ENCODE measurements around the gene KRT6A.
"Not testable (repeated sequence)": the region's sequence is repeated elsewhere in the genome, so short reads cannot be mapped to it uniquely, and the experiment has no call there.

Gene KRT6A

DNA sequence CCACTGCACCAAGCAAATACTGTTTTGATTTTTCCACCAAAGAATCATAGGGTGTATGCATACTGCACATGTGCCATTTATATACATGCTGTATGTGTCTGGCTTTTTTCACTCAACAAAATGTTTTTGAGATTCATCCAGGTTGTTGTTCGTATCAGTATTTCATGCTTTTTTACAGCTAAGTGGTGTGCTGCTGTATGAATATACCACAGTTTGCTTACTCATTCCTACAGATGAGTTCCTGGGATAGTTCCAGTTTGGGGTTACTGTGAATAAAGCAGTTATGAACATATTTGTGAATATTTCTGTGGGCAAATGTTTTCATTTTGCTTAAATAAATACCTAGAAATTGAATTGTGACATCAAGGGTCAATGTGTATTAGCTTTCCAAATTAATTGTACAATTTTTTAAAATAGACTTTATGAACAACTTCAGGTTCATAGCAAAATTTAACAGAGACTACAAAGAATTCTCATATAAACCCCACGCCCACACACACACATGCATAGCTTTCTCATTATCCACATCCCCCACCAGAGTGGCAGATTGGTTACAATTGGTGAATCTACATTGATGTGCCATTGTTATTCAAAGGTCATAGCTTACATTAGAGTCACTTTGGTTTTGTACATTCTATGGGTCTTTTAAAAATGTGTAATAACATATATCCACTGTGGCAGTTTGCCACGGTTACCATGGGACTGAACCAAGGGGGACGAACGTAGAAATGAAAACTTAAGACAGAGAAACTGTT lies 6.9 kb upstream of the KRT6A start:
- no peak for DNase-seq

DNA sequence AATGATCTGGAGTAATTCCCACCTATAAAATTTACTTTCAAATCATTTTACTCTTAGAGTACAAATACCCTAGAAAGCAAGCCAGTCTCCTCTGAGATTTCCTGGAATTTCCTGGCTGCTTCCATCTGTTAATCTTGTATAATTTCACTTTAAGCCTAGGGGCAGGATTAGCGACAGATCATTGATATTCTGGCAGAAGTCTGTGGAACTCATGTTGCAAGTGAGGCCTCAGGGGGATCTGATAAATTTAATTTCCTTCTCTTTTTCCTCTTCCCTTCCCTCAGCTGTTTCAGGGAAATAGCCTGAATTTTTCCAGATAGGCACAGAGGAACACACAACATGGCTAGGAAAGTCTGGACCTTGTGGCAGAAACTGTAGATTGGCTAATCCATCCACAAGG lies 5.9 kb upstream of the KRT6A start:
- DNase-seq: no peak

DNA sequence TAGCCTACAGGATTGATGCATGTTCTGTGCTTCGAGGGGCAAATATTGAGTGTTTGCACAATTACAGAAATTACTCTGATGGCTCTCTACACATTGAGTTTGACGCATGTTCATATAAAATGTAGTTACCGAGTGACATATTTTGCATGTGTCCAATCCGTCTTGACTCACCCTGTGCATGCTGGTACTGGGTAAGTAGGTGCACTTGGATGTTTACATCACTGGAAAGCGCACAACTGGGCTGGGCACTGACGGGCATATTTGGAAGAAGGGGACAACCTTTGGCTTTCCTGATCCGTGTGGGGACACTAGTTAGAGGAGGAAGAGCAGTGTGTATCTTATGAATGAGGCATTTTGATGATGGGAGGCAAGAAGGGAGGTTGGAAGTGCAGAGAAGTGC lies 4.9 kb upstream of the KRT6A start:
- no peak for DNase-seq

DNA sequence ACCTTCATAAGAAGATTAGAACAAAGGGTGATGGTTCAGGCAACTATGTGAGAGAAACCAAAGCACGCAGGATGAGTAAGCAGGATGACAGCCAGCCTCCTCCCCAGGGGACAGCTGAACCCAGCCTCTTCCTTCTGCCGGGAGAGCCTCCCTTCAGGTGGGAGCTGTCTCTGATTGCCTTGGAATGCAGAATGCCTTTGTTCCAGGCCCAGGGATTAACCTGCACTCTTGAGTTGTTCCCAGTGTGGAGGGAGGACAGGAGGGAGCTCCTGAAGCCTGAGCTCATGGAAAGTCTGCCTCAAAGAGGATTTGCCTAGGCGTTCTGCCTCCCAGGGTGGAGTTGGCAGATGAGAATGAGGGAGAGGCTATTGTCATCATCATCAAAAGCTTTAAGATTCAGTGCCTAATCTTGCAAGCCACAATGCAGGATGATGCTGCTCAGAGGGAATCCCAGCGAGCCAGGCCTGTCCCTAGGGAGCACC lies 3.6 kb upstream of the KRT6A start:
- DNase-seq: peak; percentile 95

DNA sequence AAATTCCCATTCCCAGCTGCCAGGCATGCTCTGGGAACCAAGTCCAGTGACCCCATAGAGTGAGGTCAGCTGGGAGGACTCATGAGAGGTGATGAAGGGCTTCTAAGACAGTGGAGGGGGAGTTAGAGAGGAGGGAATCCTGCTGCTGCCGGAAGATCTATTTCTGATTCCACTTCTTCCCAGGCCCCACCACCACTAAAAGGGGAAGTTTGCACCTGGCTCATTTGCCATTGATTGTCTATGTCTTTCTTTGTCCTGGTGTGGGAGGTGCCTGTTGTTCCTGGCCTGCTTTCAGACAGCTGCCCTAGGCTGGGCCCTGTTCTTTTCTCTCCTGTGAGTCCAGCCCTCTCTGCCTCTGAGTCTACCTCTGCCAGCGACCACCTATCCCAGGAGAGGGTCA lies 3.0 kb upstream of the KRT6A start:
- no peak for DNase-seq

DNA sequence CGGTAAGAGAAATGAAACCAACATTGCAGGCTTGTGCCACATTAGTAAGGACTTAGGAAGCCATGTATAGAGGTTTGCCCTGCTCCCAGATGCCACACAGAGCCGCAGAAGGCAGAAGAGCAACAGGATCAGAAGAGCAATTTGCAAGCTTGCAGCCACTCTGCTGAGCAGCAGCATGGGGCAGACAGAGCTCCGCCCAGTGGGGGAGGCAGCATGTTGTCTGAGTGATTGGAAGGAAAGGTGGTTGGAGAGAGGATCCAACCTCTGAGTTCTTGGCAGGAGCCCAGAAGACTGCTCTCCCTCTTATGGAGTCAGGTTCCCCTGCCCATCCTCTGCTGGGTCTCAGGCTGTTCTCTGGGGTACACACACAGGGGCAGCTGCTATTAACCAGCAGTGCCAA lies 2.3 kb upstream of the KRT6A start:
- DNase-seq: peak; percentile 83

DNA sequence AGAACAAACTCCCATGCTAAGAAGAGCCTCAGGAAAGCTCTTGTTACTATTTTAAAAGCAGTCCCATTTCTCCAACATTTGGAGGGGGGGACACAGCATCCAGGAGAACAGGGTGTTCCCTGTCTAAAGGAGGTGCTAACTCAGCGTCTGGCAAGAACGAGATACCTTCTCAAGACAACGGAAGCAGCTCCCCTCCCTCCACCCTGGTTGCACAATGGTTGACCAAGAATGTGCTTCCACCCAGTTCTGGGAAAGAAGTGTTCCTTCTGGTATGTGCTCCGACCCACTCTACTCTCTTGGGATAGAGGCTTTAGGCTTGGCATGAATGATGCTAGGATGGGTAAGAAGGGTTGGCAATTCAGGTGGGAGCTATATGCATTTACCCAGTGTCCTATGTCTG lies 1.5 kb upstream of the KRT6A start:
- no peak for DNase-seq

DNA sequence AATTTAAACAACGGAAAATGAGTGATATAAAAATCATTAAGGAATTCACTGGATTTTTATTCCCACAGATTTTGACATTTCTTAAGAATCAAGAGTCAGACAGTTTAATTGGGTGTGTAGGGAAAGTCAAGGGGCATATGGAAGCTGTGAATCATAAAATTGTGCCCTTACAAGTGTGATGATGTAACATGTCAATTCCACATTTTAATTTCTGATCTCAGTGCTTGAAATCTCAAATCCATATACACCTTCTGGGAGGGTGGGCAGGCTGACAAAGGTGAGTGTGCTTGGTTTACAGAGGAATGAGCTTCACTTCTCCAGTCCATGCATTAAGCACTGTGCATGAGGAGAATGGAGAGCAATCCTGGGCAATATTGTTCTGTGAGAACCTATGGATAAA lies 1.0 kb upstream of the KRT6A start:
- no peak for DNase-seq

DNA sequence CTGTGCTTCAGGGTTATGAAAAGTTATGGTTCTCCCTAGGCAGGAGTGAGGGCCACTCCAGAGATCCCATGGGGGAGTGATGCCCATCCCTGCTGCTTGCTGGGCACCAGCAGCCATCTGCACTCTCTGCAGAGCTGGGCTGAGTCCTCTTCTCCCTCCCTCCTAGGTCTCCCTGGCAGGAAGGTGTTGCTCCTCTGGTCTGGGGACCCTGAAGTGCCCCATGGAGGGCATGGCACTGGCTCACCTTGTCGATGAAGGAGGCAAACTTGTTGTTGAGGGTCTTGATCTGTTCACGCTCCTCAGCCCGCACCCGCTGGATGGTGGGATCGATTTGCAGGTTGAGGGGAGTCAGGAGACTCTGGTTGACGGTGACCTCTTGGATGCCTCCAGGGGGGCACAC lies 652 bp downstream of the KRT6A start:
- not testable (repeated sequence) for DNase-seq

DNA sequence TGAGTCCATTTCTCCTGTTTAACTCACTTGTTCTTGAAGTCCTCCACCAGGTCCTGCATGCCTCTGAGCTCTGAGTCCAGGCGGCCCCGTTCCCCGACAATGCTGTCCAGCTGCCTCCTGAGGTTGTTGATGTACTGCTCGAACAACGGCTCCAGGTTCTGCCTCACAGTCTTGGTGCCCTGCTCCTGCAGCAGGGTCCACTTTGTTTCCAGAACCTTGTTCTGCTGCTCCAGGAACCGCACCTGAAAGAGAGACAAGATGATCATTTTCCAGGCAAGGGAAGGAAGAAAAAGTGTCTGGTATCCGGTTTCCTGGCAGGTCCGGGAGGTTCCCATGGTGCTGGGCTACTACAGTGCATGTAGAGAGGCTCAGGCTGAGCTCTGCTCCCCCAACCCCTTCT lies 1.6 kb downstream of the KRT6A start:
- not testable (repeated sequence) for DNase-seq

DNA sequence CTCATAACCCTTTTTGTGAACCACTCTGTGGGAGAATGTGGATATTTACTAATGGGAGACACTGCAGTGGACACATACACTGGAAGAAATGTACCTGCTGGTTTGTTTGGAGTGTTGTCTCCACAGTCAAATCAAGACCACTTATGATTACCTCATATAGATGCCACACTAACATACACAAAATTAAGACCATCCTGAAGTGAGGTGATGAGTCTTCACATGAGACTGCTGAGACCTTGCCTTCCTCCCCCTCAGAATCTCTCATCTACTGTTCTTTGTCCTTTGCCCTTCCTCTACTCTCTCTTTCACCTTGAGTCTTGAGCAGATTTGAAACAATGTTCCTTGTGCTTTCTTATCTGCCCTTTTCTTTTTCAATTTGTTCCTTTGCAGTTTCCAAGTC lies 4.3 kb downstream of the KRT6A start:
- no peak for DNase-seq

DNA sequence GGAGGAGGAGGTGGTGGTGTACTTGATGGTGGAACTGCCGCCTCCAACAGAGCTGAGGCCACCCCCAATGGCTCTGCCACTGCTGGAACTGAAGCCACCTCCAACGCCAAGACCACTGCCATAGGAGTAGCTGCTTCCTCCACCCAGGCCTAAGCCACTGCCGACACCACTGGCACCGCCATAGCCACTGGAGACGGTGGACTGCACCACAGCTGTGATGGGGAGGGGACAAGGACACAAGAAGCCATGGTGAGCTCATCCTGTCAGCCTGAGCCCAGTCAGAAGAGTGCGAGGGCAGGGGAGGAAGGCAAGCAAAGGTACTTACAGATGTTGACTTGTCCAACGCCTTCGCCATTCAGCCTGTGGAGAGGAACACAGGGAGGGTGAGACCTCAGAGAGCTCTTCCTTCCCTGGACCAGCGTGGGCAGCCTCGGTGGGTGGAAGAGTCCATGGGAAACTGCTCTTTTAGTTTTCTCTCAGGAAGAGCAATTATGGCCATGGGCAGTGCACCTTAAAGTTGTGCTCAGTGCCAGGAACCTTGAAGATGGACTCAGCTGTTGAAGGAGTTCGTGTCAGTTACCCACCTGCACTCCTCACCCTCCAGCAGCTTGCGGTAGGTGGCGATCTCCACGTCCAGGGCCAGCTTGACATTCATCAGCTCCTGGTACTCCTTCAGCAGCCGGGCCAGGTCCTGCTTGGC lies 5.2 kb downstream of the KRT6A start:
- not testable (repeated sequence) for DNase-seq

DNA sequence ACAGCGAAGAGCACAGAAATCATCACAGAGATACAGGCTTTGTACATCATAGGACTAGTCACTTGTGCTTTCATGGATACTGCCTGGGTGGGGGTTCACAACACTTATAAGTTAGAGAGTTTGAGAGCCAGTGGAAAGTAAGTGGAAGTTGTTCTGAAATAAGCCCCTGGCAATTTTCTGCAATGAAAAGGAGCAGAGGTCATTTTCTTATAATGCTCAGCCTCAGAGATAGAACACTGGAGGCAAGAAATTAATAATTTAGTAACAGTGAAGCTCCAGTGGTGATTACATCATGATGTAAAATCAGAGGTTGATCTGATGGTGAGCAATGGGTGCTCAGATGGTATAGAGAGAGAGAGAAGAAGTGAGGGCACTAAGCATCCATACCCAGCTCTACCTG lies 5.8 kb downstream of the KRT6A start:
- DNase-seq: no peak

DNA sequence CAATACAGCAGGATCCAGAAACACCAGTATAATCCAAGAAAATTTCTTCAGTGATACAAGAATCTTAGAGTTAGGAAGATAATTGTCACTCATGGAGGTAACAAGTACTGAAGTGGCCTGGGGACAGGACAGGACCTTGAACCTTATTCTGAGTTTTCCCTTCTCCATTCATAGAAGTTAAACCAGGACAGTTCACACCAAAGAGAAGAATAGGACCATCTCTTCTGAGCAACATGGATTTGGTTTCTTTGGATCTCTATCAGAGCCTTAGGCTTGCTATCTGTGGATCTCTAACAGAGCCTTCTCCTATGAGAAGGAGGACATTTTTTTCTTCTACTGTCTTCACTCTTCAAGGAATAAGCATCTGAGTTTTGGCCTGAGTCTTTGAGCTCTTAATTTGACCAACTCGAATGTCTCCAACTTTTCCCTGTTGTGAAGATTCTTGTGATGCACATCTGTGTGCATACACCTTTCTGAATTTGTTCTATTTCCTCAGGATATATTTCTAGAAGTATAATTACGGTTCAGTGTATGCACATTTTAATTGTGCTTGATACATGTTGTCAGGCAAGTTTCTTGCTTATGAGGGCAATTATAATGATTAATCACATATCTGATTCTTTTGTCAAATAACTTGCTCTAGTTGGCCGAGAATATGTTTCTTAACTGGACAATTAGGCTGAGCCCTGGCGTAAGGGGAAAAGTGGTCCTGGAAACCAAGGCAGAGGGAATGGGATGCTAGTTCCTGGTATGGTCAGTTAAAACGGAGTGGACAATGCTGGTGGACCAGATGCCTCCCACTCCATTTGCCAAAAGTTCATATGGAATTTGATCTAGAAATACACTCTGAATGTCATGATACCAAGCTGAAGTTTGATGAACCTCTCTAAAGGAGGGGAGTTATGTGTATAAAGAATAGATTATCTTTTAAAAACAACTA lies 6.6 kb downstream of the KRT6A start:
- no peak for DNase-seq

DNA sequence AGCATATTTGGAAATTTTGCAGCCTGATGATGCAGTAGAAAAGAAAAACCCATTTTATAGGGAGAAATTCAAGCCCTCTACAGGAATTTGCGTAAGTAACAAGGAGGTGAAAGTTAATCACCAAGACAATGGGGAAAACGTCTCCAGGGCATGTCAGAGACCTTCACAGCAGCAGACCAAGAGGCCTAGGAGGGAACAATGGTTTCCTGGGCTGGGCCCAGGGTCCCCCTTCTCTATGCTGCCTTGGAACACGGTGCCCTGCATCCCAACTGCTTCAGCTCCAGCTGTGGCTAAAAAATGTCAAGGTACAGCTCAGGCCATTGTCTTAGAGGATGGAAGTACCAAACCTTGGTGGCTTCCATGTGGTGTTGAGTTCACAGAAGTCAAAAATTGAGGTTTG lies 13.0 kb downstream of the KRT6A start:
- DNase-seq: no peak

DNA sequence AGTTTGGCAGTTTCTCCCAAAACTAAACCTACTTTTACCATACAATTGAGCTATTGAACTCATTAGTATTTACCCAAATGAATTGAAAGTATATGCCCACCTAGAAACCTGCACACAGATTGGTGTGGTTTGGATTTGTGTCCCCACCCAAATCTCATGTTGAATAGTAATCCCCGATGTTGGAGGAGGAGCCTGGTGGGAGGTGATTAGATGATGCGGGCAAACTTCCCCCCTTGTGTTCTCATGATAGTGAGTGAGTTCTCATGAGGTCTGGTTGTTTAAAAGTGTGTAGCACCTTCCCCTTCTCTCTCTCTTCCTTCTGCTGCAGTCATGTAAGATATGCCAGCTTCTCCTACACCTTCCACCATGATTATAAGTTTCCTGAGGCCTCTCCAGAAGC lies 15.4 kb downstream of the KRT6A start:
- DNase-seq: no peak

DNA sequence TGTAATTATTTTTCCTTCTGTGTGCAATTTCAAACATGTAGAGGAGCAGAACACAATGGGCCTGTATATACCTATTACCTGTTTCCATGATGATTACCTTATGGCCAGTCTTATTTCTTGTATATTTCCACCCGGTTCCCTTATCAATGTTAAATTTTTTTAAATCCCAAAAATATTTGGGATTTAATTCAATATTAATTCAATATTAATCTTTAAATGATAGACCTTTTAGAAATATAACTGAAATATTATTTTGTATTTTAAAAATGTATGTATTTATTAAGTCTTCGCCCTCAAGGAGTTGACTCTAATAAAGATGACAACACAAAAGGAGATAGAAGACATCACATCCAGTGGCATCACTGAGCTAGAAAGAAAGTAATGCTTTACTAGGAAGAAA lies 18.8 kb downstream of the KRT6A start:
- no peak for DNase-seq

DNA sequence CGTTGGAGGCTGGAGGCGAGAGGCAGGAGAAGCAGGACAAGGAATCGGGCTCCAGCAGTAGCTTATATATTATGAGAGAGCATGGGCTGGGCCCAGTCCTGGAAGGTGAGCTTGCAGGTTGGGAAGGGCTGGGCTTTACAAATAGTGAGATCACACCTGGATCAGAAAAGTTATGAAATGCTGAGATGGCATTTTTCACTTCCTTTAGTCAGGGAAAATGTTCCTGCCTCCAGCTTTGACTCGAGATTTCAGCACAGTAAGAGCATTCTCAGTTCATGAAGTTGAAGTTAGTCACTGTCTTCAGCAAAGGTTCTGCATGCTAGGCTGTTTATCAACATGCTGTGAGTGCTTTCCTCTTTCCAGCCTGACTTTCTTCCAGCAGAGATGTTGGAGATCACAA lies 19.3 kb downstream of the KRT6A start, which contains the start of gene KRT6C:
KRT6C (minus strand) TSS at position 38 of the 400 bp plus-strand sequence. CDS start 68 bp downstream, outside the sequence.
- DNase-seq: no peak

DNA sequence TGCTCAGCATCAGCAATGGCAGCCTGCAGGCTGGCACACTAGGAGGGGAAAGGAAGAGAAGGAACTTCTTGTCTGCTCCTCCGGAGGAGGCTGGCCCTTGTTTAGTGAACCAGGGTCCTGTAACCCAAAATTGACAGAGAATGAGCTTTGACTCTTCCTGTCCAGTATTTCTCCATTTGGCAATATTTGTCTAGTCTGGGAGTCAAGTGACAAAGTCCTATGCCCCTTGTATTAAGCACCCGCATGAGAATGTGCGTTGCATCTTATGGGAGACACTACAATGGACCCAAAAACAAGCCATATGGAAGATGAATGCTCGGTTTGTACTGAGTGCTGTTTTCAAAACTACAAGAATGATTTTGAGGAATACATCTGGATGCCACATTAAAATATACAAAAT lies 23.2 kb downstream of the KRT6A start:
- no peak for DNase-seq

DNA sequence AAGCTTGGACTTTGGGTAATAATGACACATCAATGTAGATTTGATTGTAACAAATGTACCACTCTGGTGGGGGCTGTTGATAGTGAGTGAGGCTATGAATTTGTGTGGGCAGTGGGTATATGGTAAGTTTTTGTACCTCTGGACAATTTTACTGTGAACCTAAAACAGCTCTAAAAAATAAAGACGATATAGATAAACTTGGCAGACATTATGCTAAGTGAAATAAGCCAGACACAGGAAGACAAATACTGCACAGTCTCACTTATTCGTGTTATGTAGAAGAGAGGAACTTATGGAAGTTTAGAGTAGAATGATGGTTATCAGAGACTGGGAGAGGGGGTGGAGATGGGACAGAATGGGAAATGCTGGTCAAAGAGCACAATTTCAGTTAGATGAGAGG lies 28.2 kb downstream of the KRT6A start:
- no peak for DNase-seq

DNA sequence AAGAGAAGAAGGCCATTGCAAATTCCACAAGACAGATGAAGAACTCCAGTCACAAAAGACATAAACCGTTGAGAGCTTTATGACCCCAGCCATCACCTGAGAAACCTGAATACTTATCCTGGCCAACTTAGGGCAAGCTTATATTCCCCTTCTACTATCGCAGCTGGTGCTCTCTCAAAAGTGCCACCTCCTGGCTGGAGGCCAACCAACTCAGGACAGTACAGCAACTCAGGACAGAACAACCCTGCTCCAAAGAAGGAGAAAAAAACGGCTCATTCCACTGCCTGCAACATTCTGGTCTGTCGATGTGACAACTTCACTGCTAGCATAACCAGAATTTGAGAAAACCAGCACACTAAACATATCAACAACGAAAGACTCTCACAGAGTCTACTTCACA lies 31.4 kb downstream of the KRT6A start:
- no peak for DNase-seq

DNA sequence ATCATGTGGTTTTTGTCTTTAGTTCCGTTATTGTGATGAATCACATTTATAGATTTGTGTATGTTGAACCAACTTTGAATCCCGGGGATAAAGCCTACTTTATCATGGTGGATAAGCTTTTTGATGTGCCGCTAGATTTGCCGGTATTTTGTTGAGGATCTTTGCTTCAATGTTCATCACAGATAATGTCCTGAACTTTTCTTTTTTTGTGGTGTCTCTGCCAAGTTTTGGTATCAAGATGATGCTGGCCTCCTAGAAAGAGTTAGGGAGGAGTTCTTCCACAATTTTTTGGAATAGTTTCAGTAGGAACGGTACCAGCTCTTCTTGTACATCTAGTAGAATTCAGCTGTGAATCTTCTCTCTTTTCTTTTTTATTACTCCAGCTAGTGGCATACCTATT lies 34.2 kb downstream of the KRT6A start:
- no peak for DNase-seq

DNA sequence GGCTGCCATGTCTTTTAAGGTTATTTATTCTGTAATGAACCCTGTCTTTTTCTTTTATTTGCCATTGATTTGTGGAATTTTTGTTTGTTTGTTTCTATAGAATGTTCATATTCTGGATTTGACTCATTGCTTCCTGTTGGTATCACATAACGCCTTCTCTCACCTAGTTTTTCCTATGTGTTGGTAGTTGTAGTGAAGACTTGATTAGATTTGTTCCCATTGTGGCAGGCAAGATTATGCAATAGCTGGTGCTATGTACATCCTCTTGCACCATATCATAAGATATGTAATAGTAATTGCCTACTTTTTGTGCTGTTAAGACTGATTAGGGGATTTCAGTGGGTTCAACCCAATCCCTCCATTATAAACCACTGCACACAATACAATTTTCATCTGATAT lies 37.2 kb downstream of the KRT6A start:
- no peak for DNase-seq

Data from islet precursor cell (in vitro differentiated cells).